ENCODE measurements around the gene XCR1. TPM values are rescaled to one million over a fixed set of nuclear protein-coding genes. Genes with fewer than 3 reads are reported as not detected.

Gene XCR1
- total RNA-seq, 1 donor from 2014 or later: not detected

GRCh38 chr3:46031269-46031668 lies 4.0 kb upstream of the XCR1 start:
- no peak for TF ChIP-seq CTCF (IDR thresholded peaks at IDR 0.05)
- peaks cover 38% of the 10 kb centered on the region for H3K27me3 Mint-ChIP-seq (ENCODE audit: unreplicated experiment)
- DNase-seq (ENCODE audit: extremely low spot score, unreplicated experiment): peak; percentile 66
- H3K4me1 Mint-ChIP-seq (ENCODE audit: unreplicated experiment): no peaks in the 10 kb centered on the region
- H3K4me3 Mint-ChIP-seq (ENCODE audit: unreplicated experiment): no peak overlapping the region
- H3K36me3 Mint-ChIP-seq (ENCODE audit: unreplicated experiment): no peaks in the 10 kb centered on the region
- H3K9me3 Mint-ChIP-seq (ENCODE audit: unreplicated experiment): peaks cover 6% of the 10 kb centered on the region
- no peak overlapping the region for H3K27ac Mint-ChIP-seq (ENCODE audit: unreplicated experiment)

- H3K9me3 Mint-ChIP-seq (ENCODE audit: unreplicated experiment): peaks cover 6% of the 10 kb centered on the region
- no peak for TF ChIP-seq CTCF (IDR thresholded peaks at IDR 0.05)
- peaks cover 38% of the 10 kb centered on the region for H3K27me3 Mint-ChIP-seq (ENCODE audit: unreplicated experiment)
- H3K4me1 Mint-ChIP-seq (ENCODE audit: unreplicated experiment): no peaks in the 10 kb centered on the region
- H3K4me3 Mint-ChIP-seq (ENCODE audit: unreplicated experiment): no peak overlapping the region
- H3K27ac Mint-ChIP-seq (ENCODE audit: unreplicated experiment): no peak overlapping the region
- H3K36me3 Mint-ChIP-seq (ENCODE audit: unreplicated experiment): no peaks in the 10 kb centered on the region
- peak; percentile 69 for DNase-seq (ENCODE audit: extremely low spot score, unreplicated experiment)
Observed at GRCh38 chr3:46030626-46031025, 3.3 kb upstream of the XCR1 start.

GRCh38 chr3:46029953-46030543 lies 2.8 kb upstream of the XCR1 start:
- Mint-ChIP-seq H3K4me1 (ENCODE audit: unreplicated experiment) (no peaks in the 10 kb centered on the region), H3K9me3 (ENCODE audit: unreplicated experiment) (peaks cover 6% of the 10 kb centered on the region), H3K27me3 (ENCODE audit: unreplicated experiment) (peaks cover 33% of the 10 kb centered on the region), H3K36me3 (ENCODE audit: unreplicated experiment) (no peaks in the 10 kb centered on the region), H3K27ac (ENCODE audit: unreplicated experiment) (no peak overlapping the region), H3K4me3 (ENCODE audit: unreplicated experiment) (no peak overlapping the region)
- DNase-seq (ENCODE audit: extremely low spot score, unreplicated experiment): no peak
- no peak for TF ChIP-seq CTCF (IDR thresholded peaks at IDR 0.05)

- peaks cover 36% of the 10 kb centered on the region for H3K27me3 Mint-ChIP-seq (ENCODE audit: unreplicated experiment)
- DNase-seq (ENCODE audit: extremely low spot score, unreplicated experiment): peak; percentile 17
- no peak overlapping the region for H3K4me3 Mint-ChIP-seq (ENCODE audit: unreplicated experiment)
Observed at GRCh38 chr3:46027736-46028397, 584 bp upstream of the XCR1 start.

More at GRCh38 chr3:46027736-46028397, 584 bp upstream of the XCR1 start:
- H3K27ac Mint-ChIP-seq (ENCODE audit: unreplicated experiment): no peak overlapping the region
- TF ChIP-seq CTCF (IDR thresholded peaks at IDR 0.05): no peak
- peaks cover 6% of the 10 kb centered on the region for H3K9me3 Mint-ChIP-seq (ENCODE audit: unreplicated experiment)
- no peaks in the 10 kb centered on the region for H3K36me3 Mint-ChIP-seq (ENCODE audit: unreplicated experiment)
- no peaks in the 10 kb centered on the region for H3K4me1 Mint-ChIP-seq (ENCODE audit: unreplicated experiment)

Data from osteocyte (in vitro differentiated cells).